ENCODE measurements around the gene ATP2C2. TPM values are rescaled to one million over a fixed set of nuclear protein-coding genes. Genes with fewer than 3 reads are reported as not detected.

ATP2C2 gene
- total RNA-seq, 1 donor from 2014 or later, result not detected

- no peak for DNase-seq (ENCODE audit: low spot score)
- intact Hi-C loops (cut with DNase I), result no loop called here
Observed at GRCh38 chr16:84501077-84501735, 132.9 kb downstream of the ATP2C2 start.

GRCh38 chr16:84502075-84502474, 133.7 kb downstream of the ATP2C2 start:
- intact Hi-C loops (cut with DNase I), result no loop called here
- DNase-seq (ENCODE audit: low spot score), result no peak

GRCh38 chr16:84502581-84502980, 134.2 kb downstream of the ATP2C2 start:
- DNase-seq (ENCODE audit: low spot score), result no peak
- intact Hi-C loops (cut with DNase I), result no loop called here

GRCh38 chr16:84503751-84504395, 135.5 kb downstream of the ATP2C2 start:
- DNase-seq (ENCODE audit: low spot score), result no peak
- intact Hi-C loops (cut with DNase I), result no loop called here

GRCh38 chr16:84504420-84505248, 136.3 kb downstream of the ATP2C2 start, which contains the start of gene MEAK7:
Gene MEAK7 (minus strand): TSS chr16:84504659. CDS start chr16:84498086, 6,573 bp downstream.
- intact Hi-C loops (cut with DNase I), result no loop called here

GRCh38 chr16:84505249-84506187, 137.2 kb downstream of the ATP2C2 start:
- intact Hi-C loops (cut with DNase I), result no loop called here
- no peak for DNase-seq (ENCODE audit: low spot score)

More at GRCh38 chr16:84504420-84505248, 136.3 kb downstream of the ATP2C2 start, which contains the start of gene MEAK7:
- peak; percentile 100 for DNase-seq (ENCODE audit: low spot score)

- DNase-seq (ENCODE audit: low spot score), result no peak
- intact Hi-C loops (cut with DNase I), result no loop called here
Observed at GRCh38 chr16:84507011-84507982, 139.0 kb downstream of the ATP2C2 start.

GRCh38 chr16:84508502-84508901, 140.2 kb downstream of the ATP2C2 start:
- no peak for DNase-seq (ENCODE audit: low spot score)
- intact Hi-C loops (cut with DNase I), result no loop called here

- DNase-seq (ENCODE audit: low spot score), result peak; percentile 54
- intact Hi-C loops (cut with DNase I), result no loop called here
Observed at GRCh38 chr16:84509032-84509950, 141.0 kb downstream of the ATP2C2 start.

GRCh38 chr16:84511180-84511800, 143.0 kb downstream of the ATP2C2 start:
- intact Hi-C loops (cut with DNase I), result loop anchor here (1.0 to 2.0 kb wide), 2 partner anchors 111 to 216 kb away; no protein-coding TSS in a partner anchor
- peak; percentile 94 for DNase-seq (ENCODE audit: low spot score)

GRCh38 chr16:84511831-84512230, 143.5 kb downstream of the ATP2C2 start:
- intact Hi-C loops (cut with DNase I), result loop anchor here (1.0 to 2.0 kb wide), 2 partner anchors 110 to 215 kb away; no protein-coding TSS in a partner anchor
- DNase-seq (ENCODE audit: low spot score), result no peak

GRCh38 chr16:84513123-84513522, 144.8 kb downstream of the ATP2C2 start:
- intact Hi-C loops (cut with DNase I), result no loop called here
- DNase-seq (ENCODE audit: low spot score), result no peak

- DNase-seq (ENCODE audit: low spot score), result no peak
- intact Hi-C loops (cut with DNase I), result no loop called here
Observed at GRCh38 chr16:84513666-84514065, 145.3 kb downstream of the ATP2C2 start.

Measured in cardiac septum (tissue), 1 donor.